ENCODE measurements around the gene C8G.

- no peak for TF ChIP-seq GATA2 (IDR thresholded peaks at IDR 0.05; ENCODE audit: low read depth, low read length)
- no peak for TF ChIP-seq GATA3 (IDR thresholded peaks at IDR 0.05; ENCODE audit: low read depth, low read length)
Observed at GRCh38 chr9:136915632-136916329, 29.3 kb upstream of the C8G start.

Data from SH-SY5Y (cell line).